ENCODE results near the gene LRRK1.
A peak's percentile ranks its signal among the peaks of the same experiment; 100 is the strongest.

The LRRK1 gene

DNA sequence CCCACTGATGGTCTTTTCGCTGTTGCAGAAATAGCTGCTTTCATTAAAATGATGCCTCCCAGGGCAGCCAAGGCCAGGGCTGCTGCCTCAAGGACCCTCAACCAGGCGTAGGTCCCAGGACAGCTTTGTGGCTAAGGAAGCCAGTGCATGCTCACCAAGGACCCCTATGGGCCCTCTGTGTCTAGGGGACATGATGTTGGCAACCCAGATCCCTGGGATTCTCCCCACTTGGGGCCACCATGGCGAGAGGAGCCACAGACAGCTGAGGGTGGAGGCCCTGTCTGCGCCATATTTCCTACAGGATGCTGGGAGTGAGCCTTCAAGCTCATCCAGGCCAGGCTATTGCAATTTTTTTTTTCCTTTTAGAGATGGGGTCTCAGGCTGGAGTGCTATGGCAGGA lies 195.5 kb downstream of the LRRK1 start:
- no peak overlapping the region for H3K4me3 ChIP-seq
- H3K36me3 ChIP-seq: no peaks in the 10 kb centered on the region
- intact Hi-C loops (cut with DNase I; ENCODE audit: low total_unique reads): no loop called here
- H3K4me1 ChIP-seq: no peaks in the 10 kb centered on the region
- no peak overlapping the region for H3K27ac ChIP-seq
- H3K9me3 ChIP-seq: no peaks in the 10 kb centered on the region
- no peak for TF ChIP-seq CTCF (IDR thresholded peaks at IDR 0.05)
- H3K27me3 ChIP-seq: no peaks in the 10 kb centered on the region
- DNase-seq: no peak

- intact Hi-C loops (cut with DNase I; ENCODE audit: low total_unique reads): no loop called here
- Histone ChIP-seq H3K4me3 (no peak overlapping the region), H3K27me3 (no peaks in the 10 kb centered on the region), H3K9me3 (no peaks in the 10 kb centered on the region), H3K4me1 (peaks cover 0 to under 1% (median 0%) of the 10 kb centered on the region in 4 donors), H3K36me3 (no peaks in the 10 kb centered on the region), H3K27ac (no peak overlapping the region)
- no peak for TF ChIP-seq CTCF (IDR thresholded peaks at IDR 0.05)
- peak in 1 of 2 donors; percentile 33 for DNase-seq
These were observed 196.2 kb downstream of the LRRK1 start for GRCh38 chr15:101115393-101115785.

DNA sequence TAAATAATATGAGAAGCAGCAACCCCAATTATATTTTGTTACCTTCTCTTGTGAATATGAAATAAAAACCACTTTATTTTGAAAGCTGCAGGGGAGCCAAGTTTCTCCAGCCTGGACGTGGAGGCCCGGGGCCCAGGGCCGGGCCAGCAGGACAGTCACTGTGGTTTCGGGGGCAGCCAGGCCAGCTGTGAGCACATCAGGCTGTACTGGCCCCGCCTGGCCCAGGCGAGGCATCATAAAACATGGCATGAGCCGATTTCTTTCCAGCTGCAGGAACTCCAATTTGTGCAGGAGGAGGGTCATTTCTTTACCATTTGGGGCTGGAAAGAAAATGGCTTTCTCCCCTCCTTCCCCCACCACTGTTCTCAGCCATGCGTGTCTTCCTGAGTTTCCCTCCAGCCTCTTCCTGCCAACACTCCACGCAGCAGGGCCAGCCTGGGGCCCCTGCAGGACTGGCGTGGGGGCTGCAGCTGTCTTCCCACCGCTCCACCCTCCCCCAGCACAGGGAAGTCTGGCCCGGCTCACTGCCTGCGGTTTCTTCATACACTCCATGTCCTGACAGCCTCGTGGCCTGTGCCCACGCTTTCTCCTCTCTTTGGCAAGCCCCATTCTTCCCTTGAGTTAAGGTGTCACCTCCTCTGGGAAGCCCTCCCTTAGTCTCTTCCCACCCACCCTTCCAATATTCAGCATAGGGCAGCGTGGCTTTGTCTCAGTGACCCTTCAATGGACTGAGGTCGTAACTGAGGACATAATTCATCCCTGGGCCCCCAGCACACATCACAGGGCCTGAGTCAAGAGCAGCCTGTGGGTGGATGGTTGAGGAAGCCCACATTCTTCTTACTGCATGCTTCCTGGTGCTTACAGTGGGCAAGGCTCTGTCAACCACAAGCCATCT lies 196.9 kb downstream of the LRRK1 start:
- intact Hi-C loops (cut with DNase I; ENCODE audit: low total_unique reads): no loop called here
- peak; percentile 40 to 67 for DNase-seq
- Histone ChIP-seq H3K27ac (no peak overlapping the region), H3K4me1 (peaks cover 0 to 7% (median 4%) of the 10 kb centered on the region in 4 donors), H3K9me3 (no peaks in the 10 kb centered on the region), H3K36me3 (no peaks in the 10 kb centered on the region), H3K27me3 (no peaks in the 10 kb centered on the region), H3K4me3 (no peak overlapping the region)
- no peak for TF ChIP-seq CTCF (IDR thresholded peaks at IDR 0.05)

DNA sequence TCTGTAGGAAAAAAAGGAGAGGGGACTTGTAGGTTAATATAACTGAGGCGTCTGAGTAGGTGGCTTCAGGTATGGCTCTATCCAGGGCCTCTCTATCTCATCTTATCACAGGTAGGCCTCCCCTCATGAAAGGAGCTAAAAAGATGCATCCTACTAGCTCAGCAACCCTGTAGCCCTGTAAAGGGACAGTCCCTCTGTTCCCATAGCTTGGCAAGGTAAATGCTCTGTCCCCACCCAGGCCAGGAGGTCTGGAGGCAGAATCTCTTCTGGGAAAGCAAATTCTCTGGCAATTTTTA lies 197.5 kb downstream of the LRRK1 start:
- Histone ChIP-seq H3K27ac (no peak overlapping the region), H3K27me3 (no peaks in the 10 kb centered on the region), H3K36me3 (no peaks in the 10 kb centered on the region), H3K4me3 (no peak overlapping the region), H3K4me1 (peaks cover 0 to 13% (median 10%) of the 10 kb centered on the region in 4 donors), H3K9me3 (no peaks in the 10 kb centered on the region)
- peak in 1 of 2 donors; percentile 25 for DNase-seq
- no peak for TF ChIP-seq CTCF (IDR thresholded peaks at IDR 0.05)
- intact Hi-C loops (cut with DNase I; ENCODE audit: low total_unique reads): no loop called here

DNA sequence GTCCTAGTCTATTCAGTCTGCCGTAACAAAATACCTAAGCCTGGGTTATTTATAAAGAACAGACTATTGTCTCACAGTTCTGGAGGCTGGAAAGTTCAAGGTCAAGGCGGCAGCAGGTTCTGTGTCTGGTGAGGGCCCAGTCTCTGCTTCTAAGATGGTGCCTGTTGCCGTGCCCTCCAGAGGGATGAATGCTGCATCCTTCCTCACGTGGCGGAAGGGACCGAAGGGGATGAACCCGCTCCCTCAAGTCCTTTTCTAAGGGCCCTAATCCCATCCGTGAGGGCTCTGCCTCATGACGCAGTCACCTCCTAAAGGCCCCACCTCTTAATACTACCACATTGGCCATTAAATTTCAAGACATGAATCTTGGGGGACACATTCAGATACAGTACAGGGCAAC lies 199.0 kb downstream of the LRRK1 start:
- Histone ChIP-seq H3K27ac (no peak overlapping the region), H3K27me3 (no peaks in the 10 kb centered on the region), H3K36me3 (no peaks in the 10 kb centered on the region), H3K4me1 (peaks cover 0 to 26% (median 22%) of the 10 kb centered on the region in 4 donors), H3K9me3 (no peaks in the 10 kb centered on the region), H3K4me3 (no peak overlapping the region)
- intact Hi-C loops (cut with DNase I; ENCODE audit: low total_unique reads): no loop called here
- no peak for TF ChIP-seq CTCF (IDR thresholded peaks at IDR 0.05)
- no peak for DNase-seq

Measured in tibial artery (tissue), 4 donors.